Suppressor macrophage treated with lipopolysaccharide for 4 hours (primary cell): ENCODE data around the gene SLC51B.
"Not testable (repeated sequence)": the region's sequence is repeated elsewhere in the genome, so short reads cannot be mapped to it uniquely, and the experiment has no call there.

ENCODE experiments used
- DNase-seq: peaks from one replicate; pipeline ENCODE4 v3.0.0-alpha.2; 2020

Gene SLC51B

DNA sequence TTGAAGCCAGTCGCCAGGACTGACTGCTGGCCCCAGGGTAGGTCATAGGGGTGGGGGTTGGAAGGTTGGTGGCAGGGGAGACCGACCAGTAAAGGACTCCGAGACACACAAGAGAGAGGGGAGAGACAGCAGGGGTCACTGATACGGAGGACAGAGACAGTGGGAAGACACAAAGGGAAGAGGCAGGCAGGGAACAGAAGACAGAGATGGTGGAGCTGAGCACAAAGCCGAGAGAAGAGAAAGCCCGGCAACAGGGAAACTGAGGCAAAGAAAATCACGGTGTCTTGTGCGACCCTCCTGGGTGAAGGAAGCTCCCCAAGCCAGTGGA lies 22.1 kb downstream of the SLC51B start:
- DNase-seq, result no peak

DNA sequence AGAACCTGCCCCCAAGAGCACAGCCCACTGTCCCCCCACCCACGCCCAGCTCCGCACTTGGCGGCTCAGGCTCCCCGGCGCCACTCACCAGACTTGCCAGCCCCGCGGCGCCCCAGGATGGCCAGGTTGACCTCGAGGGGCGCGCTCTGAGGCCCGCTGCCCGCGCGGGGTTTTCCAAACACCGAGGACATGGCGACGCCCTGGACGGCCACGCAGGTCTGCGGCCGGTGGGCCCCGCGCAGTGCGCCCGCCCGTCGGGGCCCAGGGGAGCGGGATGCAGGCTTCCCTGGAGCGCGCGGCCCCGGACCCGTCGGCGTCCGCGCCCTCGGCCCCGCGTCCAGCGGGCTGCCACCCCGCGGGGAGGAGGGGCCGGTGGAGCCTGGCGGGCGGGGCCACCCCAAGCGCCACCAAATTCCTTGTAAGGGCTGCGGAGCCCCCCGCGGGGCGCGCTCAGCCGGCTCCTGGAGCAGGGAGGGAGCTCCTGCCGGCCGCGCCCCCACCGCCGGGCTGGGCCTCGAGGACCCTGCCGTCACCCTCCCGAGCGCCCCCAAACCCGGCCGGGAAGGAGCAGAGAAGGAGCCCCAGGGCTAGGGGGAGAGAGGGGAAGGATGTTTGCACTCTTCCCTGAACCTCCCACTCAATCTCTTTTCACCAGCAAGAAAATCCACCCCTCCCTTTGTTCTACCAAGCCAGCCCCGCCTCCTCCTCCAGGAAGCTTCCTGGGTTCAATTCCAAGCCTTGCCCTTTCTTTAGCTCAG lies 22.6 kb downstream of the SLC51B start, which contains the start of gene RASL12:
TSS of gene RASL12 (minus strand) at position 347 of the 758 bp plus-strand sequence. CDS start at position 191, 156 bp downstream.
- DNase-seq, result no peak

- no peak for DNase-seq
Measured at GRCh38 chr15:65068403-65068788, 23.2 kb downstream of the SLC51B start.

DNA sequence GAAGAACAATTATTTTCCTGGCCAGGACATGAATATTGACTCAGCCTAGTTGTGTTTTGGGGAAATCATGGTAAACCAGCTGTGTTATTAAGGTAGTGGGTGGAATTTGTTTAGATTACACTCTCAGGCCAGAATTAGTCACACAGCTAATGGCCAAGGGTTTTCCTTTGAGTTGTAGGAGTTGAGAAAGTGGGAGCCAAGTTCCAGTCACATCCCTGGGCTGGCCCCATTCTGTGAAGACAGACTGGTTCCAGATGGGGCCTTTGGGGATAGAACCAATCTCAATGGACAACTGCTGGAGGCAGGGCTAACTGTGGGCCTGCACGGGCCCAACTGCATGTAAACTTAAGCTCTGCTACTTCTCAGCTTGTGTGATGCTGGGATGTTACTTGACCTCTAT lies 24.0 kb downstream of the SLC51B start:
- peak; percentile 11 for DNase-seq

DNA sequence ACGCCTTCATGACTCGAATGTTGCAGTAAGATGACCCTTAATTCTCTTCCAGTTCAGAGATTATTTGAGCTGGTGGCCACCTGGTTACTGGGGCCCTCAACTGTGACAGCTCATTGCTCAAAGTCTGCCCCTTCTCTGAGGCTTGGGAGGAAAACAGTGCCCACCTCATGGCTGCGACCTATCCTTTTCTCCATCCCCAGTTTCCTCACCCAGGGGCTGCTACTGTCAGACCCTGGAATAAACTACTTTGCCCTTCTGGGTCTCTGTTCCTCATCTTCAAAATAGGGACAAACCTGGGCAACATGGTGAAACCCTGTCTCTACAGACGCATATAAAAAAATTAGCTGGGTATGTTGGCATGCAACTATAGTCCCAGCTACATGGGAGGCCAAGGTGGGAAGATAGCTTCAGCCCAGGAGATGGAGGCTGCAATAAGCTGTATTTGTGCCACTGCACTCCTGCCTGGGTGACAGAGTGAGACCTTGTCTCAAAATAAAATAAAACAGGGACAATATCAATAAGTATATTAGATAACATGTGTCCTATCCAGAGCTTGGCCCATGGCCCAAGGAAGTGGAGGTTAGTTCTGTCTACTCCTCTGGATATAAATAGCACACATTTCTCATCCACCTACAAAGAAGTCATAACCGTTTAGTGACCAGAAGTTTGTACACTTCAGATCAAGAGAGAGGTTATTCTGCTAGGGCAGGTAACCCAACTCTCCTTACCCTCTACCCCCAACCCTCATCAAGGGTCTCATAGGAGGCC lies 24.8 kb downstream of the SLC51B start:
- no peak for DNase-seq

- DNase-seq, result no peak
Measured at GRCh38 chr15:65071381-65071811, 26.2 kb downstream of the SLC51B start.

DNA sequence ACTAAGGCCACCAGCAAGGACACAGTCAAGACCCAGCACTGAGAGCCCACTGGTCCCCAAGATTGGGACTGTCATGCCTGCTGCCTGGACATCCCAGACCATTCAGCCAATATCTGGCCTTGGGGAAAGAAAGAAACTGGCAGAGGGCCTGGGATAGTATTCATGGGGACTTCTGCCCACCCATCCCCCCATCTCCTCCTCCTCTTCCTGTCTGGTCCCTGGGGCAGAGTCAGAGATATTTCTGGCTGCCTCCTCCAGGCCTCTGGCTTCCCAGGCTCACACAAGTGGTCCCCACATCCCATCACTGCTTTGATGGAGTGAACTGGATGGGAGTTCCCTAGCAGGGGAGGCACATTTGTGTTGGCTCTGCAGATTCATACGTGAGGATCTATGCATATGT lies 26.8 kb downstream of the SLC51B start:
- DNase-seq, result no peak

DNA sequence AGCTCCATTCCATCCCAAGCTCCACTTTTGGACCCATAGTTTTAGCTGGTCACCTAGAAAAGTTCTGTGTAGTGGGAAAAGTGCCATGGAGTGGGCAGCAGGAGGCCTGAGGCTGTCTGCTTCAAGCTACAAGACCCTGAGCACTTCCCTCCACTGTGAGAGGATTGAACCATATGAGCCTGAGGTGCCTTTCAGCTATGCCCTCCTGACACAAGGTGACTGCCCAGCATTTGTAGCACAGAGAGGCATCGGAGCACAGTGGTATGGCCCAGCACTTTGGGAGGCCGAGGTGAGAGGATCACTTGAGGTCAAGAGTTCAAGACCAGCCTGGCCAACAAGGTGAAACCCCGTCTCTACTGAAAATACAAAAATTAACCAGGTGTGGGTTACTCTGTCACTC lies 27.4 kb downstream of the SLC51B start:
- no peak for DNase-seq

DNA sequence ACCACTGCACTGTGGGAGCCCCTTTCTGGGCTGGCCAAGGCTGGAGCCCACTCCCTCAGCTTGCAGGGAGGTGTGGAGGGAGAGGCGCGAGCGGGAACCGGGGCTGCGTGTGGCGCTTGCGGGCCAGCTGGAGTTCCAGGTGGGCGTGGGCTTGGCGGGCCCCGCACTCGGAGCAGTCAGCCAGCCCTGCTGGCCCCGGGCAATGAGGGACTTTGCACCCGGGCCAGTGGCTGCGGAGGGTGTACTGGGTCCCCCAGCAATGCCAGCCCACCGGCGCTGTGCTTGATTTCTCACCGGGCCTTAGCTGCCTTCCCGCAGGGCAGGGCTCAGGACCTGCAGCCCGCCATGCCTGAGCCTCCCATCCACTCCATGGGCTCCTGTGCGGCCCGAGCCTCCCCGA lies 29.8 kb downstream of the SLC51B start:
- DNase-seq, result not testable (repeated sequence)

DNA sequence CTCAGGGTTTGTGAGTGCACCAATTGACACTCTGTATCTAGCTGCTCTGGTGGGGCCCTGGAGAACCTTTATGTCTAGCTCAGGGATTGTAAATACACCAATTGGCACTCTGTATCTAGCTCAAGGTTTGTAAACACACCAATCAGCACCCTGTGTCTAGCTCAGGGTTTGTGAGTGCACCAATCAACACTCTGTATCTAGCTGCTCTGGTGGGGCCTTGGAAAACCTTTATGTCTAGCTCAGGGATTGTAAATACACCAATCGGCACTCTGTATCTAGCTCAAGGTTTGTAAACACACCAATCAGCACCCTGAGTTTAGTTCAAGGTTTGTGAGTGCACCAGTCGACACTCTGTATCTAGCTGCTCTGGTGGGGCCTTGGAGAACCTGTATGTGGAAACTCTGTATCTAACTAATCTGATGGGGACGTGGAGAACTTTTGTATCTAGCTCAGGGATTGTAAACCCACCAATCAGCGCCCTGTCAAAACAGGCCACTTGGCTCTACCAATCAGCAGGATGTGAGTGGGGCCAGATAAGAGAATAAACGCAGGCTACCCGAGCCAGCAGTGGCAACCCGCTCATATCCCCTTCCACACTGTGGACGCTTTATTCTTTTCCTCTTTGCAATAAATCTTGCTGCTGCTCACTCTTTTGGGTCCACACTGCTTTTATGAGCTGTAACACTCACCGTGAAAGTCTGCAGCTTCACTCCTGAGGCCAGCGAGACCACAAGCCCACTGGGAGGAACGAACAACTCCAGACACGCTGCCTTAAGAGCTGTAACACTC lies 30.6 kb downstream of the SLC51B start:
- DNase-seq, result not testable (repeated sequence)

DNA sequence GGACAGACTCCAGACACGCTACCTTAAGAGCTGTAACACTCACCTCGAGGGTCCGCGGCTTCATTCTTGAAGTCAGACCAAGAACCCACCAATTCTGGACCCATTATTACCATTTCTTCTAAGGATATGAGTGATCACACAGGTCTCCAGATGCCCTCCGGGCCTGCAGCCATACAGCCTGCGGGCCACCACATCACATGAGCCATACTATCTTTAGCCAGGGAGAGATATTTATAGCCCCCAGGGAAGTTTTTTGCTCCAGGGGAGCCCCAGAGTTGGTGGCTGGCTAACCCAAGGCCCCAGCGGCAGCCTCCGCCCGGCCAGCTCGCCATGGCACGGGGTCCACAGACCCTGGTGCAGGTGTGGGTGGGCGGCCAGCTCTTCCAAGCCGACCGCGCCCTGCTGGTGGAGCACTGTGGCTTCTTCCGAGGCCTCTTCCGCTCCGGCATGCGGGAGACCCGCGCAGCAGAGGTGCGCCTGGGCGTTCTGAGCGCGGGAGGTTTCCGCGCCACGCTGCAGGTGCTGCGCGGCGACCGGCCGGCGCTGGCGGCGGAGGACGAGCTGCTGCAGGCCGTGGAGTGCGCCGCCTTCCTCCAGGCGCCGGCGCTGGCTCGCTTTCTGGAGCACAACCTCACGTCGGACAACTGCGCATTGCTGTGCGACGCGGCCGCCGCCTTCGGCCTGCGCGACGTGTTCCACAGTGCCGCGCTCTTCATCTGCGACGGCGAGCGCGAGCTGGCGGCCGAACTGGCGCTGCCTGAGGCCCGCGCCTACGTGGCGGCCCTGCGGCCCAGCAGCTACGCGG lies 31.5 kb downstream of the SLC51B start, which contains the start of gene KBTBD13:
TSS of gene KBTBD13 (plus strand) at position 261 of the 805 bp plus-strand sequence. CDS start at position 331, 70 bp downstream.
- no peak for DNase-seq

- DNase-seq, result no peak
Measured at GRCh38 chr15:65077291-65077980, 32.2 kb downstream of the SLC51B start.

- peak; percentile 37 for DNase-seq
Measured at GRCh38 chr15:65077981-65078352, 32.8 kb downstream of the SLC51B start.

DNA sequence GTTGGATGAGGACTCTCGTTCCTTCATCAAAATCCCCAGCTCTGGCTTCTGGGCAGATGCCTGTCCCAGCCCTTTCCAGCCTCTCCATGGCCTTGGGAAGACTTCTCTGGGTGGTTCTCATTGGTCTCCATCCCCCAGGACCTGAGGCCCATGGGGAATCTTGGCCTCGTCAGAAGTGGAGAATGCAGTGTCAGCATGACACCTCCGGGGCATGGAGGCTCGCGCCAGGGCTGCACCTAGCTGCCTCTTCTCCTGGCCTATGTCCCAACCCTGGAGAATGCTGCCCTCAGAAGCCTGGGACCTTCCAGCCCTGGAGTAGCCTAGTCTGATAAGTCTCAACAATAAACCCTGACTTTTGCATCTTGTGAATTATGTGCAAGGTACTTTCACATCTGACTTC lies 34.4 kb downstream of the SLC51B start:
- no peak for DNase-seq

- DNase-seq, result no peak
Measured at GRCh38 chr15:65081270-65081669, 36.1 kb downstream of the SLC51B start.

GRCh38 chr15:65081758-65082157 lies 36.6 kb downstream of the SLC51B start:
- peak; percentile 50 for DNase-seq

GRCh38 chr15:65082303-65082953 lies 37.2 kb downstream of the SLC51B start:
- peak; percentile 51 for DNase-seq

DNA sequence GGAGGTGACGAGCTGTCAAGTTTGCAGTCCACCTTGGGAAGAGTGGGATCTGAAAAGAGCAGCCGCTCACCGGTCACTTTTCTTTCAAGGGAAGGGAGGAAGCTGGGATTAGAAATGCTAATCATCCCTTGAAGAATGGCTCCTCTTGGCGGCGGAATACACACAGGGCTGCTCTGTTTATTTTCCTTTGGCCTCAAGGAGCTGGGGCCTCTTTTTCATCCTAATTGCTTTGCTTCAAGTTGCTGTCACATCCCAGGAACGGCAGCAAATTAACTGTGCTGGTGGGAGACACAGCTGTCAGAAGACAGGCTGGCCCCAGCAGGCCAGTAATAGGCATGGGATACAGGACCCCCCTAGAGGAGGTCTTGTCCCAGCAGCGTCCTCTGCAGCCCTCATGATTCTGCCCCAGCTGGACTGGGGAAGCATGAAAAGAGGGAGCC lies 38.1 kb downstream of the SLC51B start:
- no peak for DNase-seq

- no peak for DNase-seq
Measured at GRCh38 chr15:65084500-65085206, 39.5 kb downstream of the SLC51B start.

DNA sequence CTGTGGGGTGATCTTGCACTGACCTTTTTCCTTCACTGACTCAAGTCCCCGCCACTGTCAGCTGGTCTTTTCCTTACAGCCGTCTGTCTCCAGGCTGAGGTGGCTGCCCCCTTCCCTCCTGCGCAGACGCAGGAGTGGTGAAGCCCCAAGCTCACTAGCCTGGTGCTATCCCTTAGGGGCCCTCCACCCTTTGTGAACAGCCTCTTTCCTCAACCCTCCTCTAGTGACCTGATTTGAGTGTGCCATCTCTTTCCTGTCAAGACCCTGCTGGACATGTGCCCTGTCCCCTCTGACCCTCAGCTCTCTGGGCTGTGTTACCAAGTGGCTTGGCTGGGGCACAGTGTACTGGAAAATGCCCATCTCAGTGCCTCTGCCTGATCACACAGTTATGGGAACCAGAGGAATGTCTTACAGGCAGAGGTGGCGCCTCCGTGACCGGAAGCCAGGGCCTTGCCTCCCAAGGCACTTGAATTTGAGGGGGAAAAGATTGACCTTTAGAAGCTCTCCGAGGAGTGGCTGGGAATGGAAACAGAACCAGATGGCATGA lies 40.1 kb downstream of the SLC51B start:
- no peak for DNase-seq
